ENCODE data around the gene GTF3C2.
"Not testable (repeated sequence)": the region's sequence is repeated elsewhere in the genome, so short reads cannot be mapped to it uniquely, and the experiment has no call there.

The GTF3C2 gene

DNA sequence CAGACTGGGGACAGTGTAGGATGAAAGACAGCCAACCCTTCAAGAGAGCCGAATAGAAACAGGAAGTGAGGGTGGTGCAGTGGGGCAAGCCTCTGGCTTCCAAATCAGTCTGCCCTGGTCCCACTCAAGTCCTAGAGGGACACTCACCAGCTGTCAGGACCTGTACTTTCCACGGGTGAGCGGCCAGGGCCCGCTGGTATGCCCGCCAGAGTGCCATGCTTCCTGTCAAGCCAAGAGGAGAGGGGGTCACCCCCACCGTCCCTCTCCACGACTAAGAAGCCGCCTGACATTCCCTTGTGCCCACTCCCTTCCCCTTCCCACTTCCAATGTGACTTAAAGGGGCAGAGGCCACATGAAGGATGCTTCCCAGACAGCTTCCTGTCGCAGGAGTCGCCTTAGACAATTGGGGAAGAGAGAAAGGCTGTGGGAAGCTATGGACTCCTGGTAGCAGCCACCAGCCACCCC is 34.2 kb downstream of the GTF3C2 start:
- peak in 2 of 3 donors; percentile 26 to 47 for DNase-seq
- peak overlapping the region; percentile 85 to 99 (median 93) for H3K4me3 ChIP-seq (ENCODE audit: control insufficient read depth in 1 of 7, extremely low read depth in 1 of 7, insufficient read depth in 4 of 7, low read depth in 2 of 7, low read length in 6 of 7)
- H3K9me3 ChIP-seq (ENCODE audit: control extremely low read depth in 1 of 5, control insufficient read depth in 4 of 5, insufficient read depth in 2 of 5, low read depth in 1 of 5, low read length in 4 of 5), result no peaks in the 10 kb centered on the region
- ChIA-PET CTCF (interaction anchor here (0.6 to 5.4 kb wide), 10 partner anchors 14 to 276 kb away, joined by 3 to 28 read pairs (median 4); partner anchors contain the start of genes EIF2B4, SNX17, TRIM54 and UCN), POLR2A (interaction anchor here (0.5 to 2.1 kb wide), 2 partner anchors 28 to 69 kb away, joined by 4 to 5 read pairs; no protein-coding TSS in a partner anchor)
- H3K4me1 ChIP-seq (ENCODE audit: control extremely low read depth in 1 of 4, control insufficient read depth in 4 of 4, insufficient read depth in 4 of 4, low read length in 3 of 4), result peaks cover 9 to 22% (median 15%) of the 10 kb centered on the region in 4 experiments
- peaks cover 9 to 32% (median 14%) of the 10 kb centered on the region in 4 experiments for H3K36me3 ChIP-seq (ENCODE audit: control insufficient read depth in 4 of 4, insufficient read depth in 4 of 4, low read length in 3 of 4)
- H3K27me3 ChIP-seq (replicated peaks in 2 of 5; ENCODE audit: control insufficient read depth in 4 of 5, insufficient read depth in 5 of 5, low read length in 4 of 5), result no peaks in the 10 kb centered on the region
- 0% methylated on average over 4 of the region's 10 CpGs for WGBS (ENCODE audit: insufficient coverage)
- H3K27ac ChIP-seq (ENCODE audit: insufficient read depth in 1 of 2, low read depth in 1 of 2, low read length in 2 of 2, poor library complexity in 1 of 2, severe bottlenecking in 2 of 2), result peak overlapping the region; percentile 98 to 99

DNA sequence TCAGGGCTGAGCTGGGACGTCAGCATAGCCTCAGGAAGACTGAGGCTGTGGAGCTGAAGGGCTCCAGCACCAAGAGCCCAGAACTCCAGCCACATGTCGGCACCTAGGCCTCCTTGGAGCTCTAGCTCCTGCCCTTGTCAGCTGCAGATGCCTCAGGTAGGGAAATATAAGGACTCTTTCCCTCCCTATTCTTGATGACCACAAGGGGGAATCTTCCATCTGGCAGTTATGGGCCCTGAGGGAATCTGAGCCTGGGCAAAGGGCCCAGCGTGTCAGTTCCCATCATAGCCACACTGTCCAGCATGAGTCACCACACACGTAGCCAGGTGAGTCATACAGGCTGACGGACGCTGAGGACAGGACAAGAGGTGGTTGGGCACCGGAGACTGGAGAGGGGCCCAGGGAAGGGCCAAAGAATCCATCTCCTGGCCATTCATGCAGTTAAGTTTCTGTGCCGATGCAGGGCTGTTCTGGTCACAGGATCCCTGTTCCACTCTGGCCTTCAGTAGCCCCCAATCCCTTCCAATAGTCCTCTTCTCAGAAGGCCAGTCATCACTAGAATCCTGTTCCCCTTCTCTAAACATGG is 35.5 kb downstream of the GTF3C2 start:
- CTCF ChIA-PET, result interaction anchor here (1.0 to 5.4 kb wide), 5 partner anchors 9 to 49 kb away, joined by 4 to 28 read pairs (median 10); partner anchors contain the start of genes EIF2B4, SNX17 and UCN
- Histone ChIP-seq H3K4me3 (ENCODE audit: control insufficient read depth in 1 of 7, extremely low read depth in 1 of 7, insufficient read depth in 4 of 7, low read depth in 2 of 7, low read length in 6 of 7) (no peak overlapping the region), H3K9me3 (ENCODE audit: control extremely low read depth in 1 of 5, control insufficient read depth in 4 of 5, insufficient read depth in 2 of 5, low read depth in 1 of 5, low read length in 4 of 5) (no peaks in the 10 kb centered on the region), H3K4me1 (ENCODE audit: control extremely low read depth in 1 of 4, control insufficient read depth in 4 of 4, insufficient read depth in 4 of 4, low read length in 3 of 4) (peaks cover 9 to 22% (median 15%) of the 10 kb centered on the region in 4 experiments), H3K36me3 (ENCODE audit: control insufficient read depth in 4 of 4, insufficient read depth in 4 of 4, low read length in 3 of 4) (peaks cover under 1 to 32% (median 10%) of the 10 kb centered on the region in 4 experiments), H3K27me3 (replicated peaks in 2 of 5; ENCODE audit: control insufficient read depth in 4 of 5, insufficient read depth in 5 of 5, low read length in 4 of 5) (no peaks in the 10 kb centered on the region), H3K27ac (ENCODE audit: insufficient read depth in 1 of 2, low read depth in 1 of 2, low read length in 2 of 2, poor library complexity in 1 of 2, severe bottlenecking in 2 of 2) (no peak overlapping the region)
- POLR2A ChIA-PET, result no interaction called here
- peak in 2 of 3 donors; percentile 9 to 39 for DNase-seq
- WGBS (ENCODE audit: insufficient coverage), result 90% methylated on average over 8 of the region's 8 CpGs

DNA sequence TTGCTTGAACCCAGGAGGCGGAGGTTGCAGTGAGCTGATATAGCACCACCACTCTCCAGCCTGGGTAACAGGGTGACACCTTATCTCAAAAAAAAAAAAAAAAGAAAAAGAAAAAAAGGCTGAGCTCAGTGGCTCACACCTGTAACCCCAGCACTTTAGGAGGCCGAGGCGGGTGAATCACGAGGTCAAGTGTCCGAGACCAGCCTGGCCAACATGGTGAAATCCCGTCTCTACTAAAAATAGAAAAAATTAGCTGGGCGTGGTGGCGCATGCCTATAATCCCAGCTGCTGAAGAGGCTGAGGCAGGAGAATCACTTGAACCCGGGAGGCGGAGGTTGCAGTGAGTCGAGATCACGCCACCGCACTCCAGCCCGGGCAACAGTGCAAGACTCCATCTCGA is 36.7 kb downstream of the GTF3C2 start:
- 98% methylated on average over 12 of the region's 15 CpGs for WGBS (ENCODE audit: insufficient coverage)
- H3K4me1 ChIP-seq (ENCODE audit: control extremely low read depth in 1 of 4, control insufficient read depth in 4 of 4, insufficient read depth in 4 of 4, low read length in 3 of 4), result peaks cover 9 to 22% (median 15%) of the 10 kb centered on the region in 4 experiments
- H3K36me3 ChIP-seq (ENCODE audit: control insufficient read depth in 4 of 4, insufficient read depth in 4 of 4, low read length in 3 of 4), result peaks cover 0 to 26% (median 10%) of the 10 kb centered on the region in 4 experiments
- DNase-seq; H3K9me3 ChIP-seq (ENCODE audit: control extremely low read depth in 1 of 5, control insufficient read depth in 4 of 5, insufficient read depth in 2 of 5, low read depth in 1 of 5, low read length in 4 of 5); H3K4me3 ChIP-seq (ENCODE audit: control insufficient read depth in 1 of 7, extremely low read depth in 1 of 7, insufficient read depth in 4 of 7, low read depth in 2 of 7, low read length in 6 of 7); POLR2A ChIA-PET; H3K27ac ChIP-seq (ENCODE audit: insufficient read depth in 1 of 2, low read depth in 1 of 2, low read length in 2 of 2, poor library complexity in 1 of 2, severe bottlenecking in 2 of 2); H3K27me3 ChIP-seq (replicated peaks in 2 of 5; ENCODE audit: control insufficient read depth in 4 of 5, insufficient read depth in 5 of 5, low read length in 4 of 5): not testable (repeated sequence)
- CTCF ChIA-PET, result interaction anchor here (1.0 to 5.4 kb wide), 5 partner anchors 8 to 36 kb away, joined by 4 to 28 read pairs (median 5); partner anchors contain the start of gene UCN

DNA sequence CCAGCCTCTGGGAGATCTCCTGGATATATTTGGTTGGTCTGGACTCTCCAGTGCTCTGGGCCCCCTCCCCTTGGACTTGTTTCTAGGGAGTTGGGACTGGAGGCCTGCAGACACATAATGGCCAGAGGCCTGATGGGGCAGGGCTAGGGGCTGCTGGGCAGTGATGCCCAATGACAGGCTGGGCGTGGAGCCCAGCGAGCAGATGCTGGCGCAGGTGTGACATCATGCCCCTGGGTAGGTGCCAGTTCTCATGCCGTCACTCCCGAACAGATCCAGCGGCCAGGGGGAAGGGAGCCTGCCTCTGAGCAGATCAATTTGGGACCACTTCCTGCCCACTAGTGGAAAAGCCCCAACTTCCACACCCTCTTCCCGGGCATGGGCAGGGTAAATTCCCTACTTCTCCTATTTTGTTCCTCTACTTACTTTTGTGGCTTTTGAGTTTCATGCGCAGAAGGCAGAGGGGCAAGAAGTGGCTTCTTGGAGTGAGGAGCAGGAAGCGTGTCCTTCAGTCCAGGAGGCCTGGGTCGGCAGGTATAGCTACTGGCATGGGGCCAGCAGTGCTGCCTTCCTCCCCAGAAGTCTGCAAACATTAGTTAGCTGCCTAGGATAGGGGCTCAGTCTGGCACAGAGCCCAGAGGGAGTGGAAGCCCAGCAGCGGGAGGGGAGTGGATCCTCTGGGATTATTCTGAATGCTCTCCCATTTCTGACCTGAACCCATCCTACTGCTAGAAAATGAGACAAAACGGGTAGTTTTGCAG is 39.7 kb downstream of the GTF3C2 start:
- Histone ChIP-seq H3K9me3 (ENCODE audit: control extremely low read depth in 1 of 5, control insufficient read depth in 4 of 5, insufficient read depth in 2 of 5, low read depth in 1 of 5, low read length in 4 of 5) (no peaks in the 10 kb centered on the region), H3K36me3 (ENCODE audit: control insufficient read depth in 4 of 4, insufficient read depth in 4 of 4, low read length in 3 of 4) (peaks cover 3 to 31% (median 15%) of the 10 kb centered on the region in 4 experiments), H3K4me1 (ENCODE audit: control extremely low read depth in 1 of 4, control insufficient read depth in 4 of 4, insufficient read depth in 4 of 4, low read length in 3 of 4) (peaks cover 0 to 7% (median 2%) of the 10 kb centered on the region in 4 experiments), H3K4me3 (ENCODE audit: control insufficient read depth in 1 of 7, extremely low read depth in 1 of 7, insufficient read depth in 4 of 7, low read depth in 2 of 7, low read length in 6 of 7) (no peak overlapping the region), H3K27ac (ENCODE audit: insufficient read depth in 1 of 2, low read depth in 1 of 2, low read length in 2 of 2, poor library complexity in 1 of 2, severe bottlenecking in 2 of 2) (no peak overlapping the region), H3K27me3 (replicated peaks in 2 of 5; ENCODE audit: control insufficient read depth in 4 of 5, insufficient read depth in 5 of 5, low read length in 4 of 5) (no peaks in the 10 kb centered on the region)
- ChIA-PET POLR2A (interaction anchor here (0.6 kb wide), 1 partner anchor 37 kb away, joined by 3 read pairs; no protein-coding TSS in a partner anchor), CTCF (interaction anchor here (0.5 kb wide), 1 partner anchor 11 kb away, joined by 4 read pairs; no protein-coding TSS in a partner anchor)
- WGBS (ENCODE audit: insufficient coverage), result 94% methylated on average over 12 of the region's 12 CpGs
- no peak for DNase-seq

DNA sequence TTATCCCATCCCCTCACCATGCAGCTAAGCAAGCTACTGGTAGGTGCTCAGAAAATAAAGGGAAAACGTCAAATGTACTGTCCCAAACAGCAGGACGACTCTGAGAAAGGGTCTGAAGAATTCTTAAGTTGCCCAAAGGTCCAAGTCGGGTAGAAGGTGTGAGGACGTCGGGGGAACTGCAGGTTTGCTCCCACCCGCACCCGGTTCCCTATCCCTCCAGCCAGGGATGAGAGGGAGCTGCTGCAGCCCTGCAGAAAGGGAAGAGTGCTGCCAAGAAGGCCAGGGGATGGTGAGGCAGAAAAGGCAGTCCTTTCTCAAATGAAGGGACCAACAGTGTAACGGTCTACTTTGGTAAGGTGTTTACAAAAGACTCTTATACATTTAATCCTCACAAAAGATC is 41.4 kb downstream of the GTF3C2 start:
- Histone ChIP-seq H3K4me1 (ENCODE audit: control extremely low read depth in 1 of 4, control insufficient read depth in 4 of 4, insufficient read depth in 4 of 4, low read length in 3 of 4) (no peaks in the 10 kb centered on the region), H3K36me3 (ENCODE audit: control insufficient read depth in 4 of 4, insufficient read depth in 4 of 4, low read length in 3 of 4) (peaks cover 3 to 38% (median 20%) of the 10 kb centered on the region in 4 experiments), H3K27ac (ENCODE audit: insufficient read depth in 1 of 2, low read depth in 1 of 2, low read length in 2 of 2, poor library complexity in 1 of 2, severe bottlenecking in 2 of 2) (no peak overlapping the region), H3K27me3 (replicated peaks in 2 of 5; ENCODE audit: control insufficient read depth in 4 of 5, insufficient read depth in 5 of 5, low read length in 4 of 5) (no peaks in the 10 kb centered on the region), H3K4me3 (ENCODE audit: control insufficient read depth in 1 of 7, extremely low read depth in 1 of 7, insufficient read depth in 4 of 7, low read depth in 2 of 7, low read length in 6 of 7) (no peak overlapping the region), H3K9me3 (ENCODE audit: control extremely low read depth in 1 of 5, control insufficient read depth in 4 of 5, insufficient read depth in 2 of 5, low read depth in 1 of 5, low read length in 4 of 5) (no peaks in the 10 kb centered on the region)
- CTCF ChIA-PET, result interaction anchor here (1.0 to 2.0 kb wide), 2 partner anchors 10 to 35 kb away, joined by 3 to 8 read pairs; no protein-coding TSS in a partner anchor
- 100% methylated on average over 7 of the region's 8 CpGs for WGBS (ENCODE audit: insufficient coverage)
- no peak for DNase-seq
- POLR2A ChIA-PET, result no interaction called here

DNA sequence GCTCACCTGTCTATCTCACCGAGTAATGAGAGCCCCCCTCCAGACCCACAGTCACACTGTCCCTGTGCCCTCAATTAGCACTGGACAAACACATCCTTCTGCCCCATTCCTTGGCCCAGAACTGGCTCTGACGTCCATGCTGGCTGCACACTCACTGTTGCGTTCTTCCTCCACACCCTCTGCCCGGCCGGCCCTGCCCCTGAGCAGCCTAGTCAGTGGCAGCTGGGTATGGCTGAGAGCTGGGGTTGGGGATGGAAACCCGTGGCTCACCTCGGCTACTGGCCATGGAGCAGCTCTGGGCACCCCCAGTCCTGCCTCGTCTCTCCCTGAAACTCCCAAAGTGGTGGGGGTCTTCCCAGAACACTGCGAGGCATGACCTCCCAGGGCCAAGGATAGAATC is 41.9 kb downstream of the GTF3C2 start:
- peaks cover 3 to 40% (median 22%) of the 10 kb centered on the region in 4 experiments for H3K36me3 ChIP-seq (ENCODE audit: control insufficient read depth in 4 of 4, insufficient read depth in 4 of 4, low read length in 3 of 4)
- whole genome bisulfite sequencing (ENCODE audit: insufficient coverage), result 95% methylated on average over 5 of the region's 9 CpGs
- no peak overlapping the region for H3K27ac ChIP-seq (ENCODE audit: insufficient read depth in 1 of 2, low read depth in 1 of 2, low read length in 2 of 2, poor library complexity in 1 of 2, severe bottlenecking in 2 of 2)
- no peak for DNase-seq
- CTCF ChIA-PET, result interaction anchor here (1.0 to 2.0 kb wide), 3 partner anchors 10 to 41 kb away, joined by 3 to 8 read pairs (median 3); partner anchors contain the start of gene GTF3C2
- H3K4me3 ChIP-seq (ENCODE audit: control insufficient read depth in 1 of 7, extremely low read depth in 1 of 7, insufficient read depth in 4 of 7, low read depth in 2 of 7, low read length in 6 of 7), result no peak overlapping the region
- no peaks in the 10 kb centered on the region for H3K9me3 ChIP-seq (ENCODE audit: control extremely low read depth in 1 of 5, control insufficient read depth in 4 of 5, insufficient read depth in 2 of 5, low read depth in 1 of 5, low read length in 4 of 5)
- H3K4me1 ChIP-seq (ENCODE audit: control extremely low read depth in 1 of 4, control insufficient read depth in 4 of 4, insufficient read depth in 4 of 4, low read length in 3 of 4), result no peaks in the 10 kb centered on the region
- no peaks in the 10 kb centered on the region for H3K27me3 ChIP-seq (replicated peaks in 2 of 5; ENCODE audit: control insufficient read depth in 4 of 5, insufficient read depth in 5 of 5, low read length in 4 of 5)
- POLR2A ChIA-PET, result interaction anchor here (1.1 kb wide), 1 partner anchor 9 kb away, joined by 3 read pairs; the partner anchor contains the start of gene MPV17

Data from common myeloid progenitor, CD34-positive (primary cell).